ENCODE measurements around the gene MEIS2. TPM values are rescaled to one million over a fixed set of nuclear protein-coding genes. Genes with fewer than 3 reads are reported as not detected.

Gene MEIS2
- total RNA-seq, 1 donor from 2014 or later = 53.1 TPM

- no peak for DNase-seq (ENCODE audit: low read depth, low spot score)
These were observed 12.8 kb upstream of the MEIS2 start for GRCh38 chr15:37112971-37113670.

DNA sequence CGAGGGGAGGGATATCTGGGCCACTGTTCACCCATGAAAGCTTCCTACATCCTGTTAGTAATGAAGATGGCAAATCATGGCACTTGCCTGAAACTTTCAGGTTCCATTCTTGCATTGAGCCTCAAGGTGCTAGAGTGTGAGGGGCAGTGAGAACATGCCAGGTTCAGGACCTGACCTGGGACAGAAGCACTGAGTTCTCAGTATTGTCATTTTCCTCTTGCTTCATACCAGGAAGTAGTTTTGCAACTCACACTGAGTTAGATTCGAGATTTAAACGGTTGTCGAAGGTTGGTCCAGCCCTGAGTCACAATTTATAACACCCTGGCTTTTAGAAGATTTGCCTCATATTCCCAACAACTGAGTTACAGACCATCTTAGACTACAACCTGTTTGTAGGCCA lies 11.8 kb upstream of the MEIS2 start:
- no peak for DNase-seq (ENCODE audit: low read depth, low spot score)

DNA sequence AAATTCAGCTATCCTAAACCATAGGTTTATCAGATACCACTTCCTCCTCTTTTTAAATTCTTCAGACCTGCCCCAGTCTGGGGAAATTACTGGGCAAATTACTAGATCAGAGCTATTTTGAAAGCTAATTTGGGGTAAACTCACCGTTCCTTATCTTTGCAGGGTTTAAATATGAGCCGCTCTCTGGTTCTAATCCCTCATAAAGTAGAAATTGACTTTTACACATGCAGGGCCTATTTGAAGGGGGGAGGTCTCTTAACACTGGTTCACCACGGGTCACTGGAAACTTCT lies 11.0 kb upstream of the MEIS2 start:
- DNase-seq (ENCODE audit: low read depth, low spot score) = no peak

DNA sequence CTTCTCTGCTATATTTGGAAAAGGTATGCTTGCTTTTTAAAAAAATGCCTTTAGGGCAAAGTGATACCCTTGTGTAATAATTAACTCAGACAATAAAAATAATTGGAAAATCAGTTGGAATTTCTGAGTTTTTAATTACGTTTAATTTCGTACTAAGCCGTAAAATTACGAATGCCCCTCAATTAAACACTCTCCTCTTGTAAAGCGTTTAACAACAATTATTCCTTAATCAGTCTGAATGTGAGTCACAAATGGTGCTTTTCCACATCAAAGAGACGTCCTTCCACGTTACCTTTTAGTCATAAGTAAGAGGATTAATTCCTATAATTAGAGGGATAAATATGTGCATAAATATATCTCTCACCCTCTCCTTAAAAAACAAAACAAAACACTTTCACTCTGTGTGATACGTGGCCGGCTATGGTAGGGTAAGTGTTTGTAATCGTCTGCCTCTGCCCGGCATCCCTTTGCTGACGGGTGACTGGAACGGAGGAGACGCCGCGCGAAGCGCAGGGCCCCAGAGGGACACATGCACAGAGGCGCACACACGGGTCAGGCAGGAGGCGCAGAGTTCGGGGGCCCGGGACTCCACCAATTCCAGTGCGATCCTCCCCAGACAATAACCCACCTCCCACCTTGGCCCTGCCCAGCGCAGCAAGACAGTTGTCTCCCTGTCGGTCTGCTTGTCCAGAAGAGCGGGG lies 9.7 kb upstream of the MEIS2 start:
- no peak for DNase-seq (ENCODE audit: low read depth, low spot score)

DNA sequence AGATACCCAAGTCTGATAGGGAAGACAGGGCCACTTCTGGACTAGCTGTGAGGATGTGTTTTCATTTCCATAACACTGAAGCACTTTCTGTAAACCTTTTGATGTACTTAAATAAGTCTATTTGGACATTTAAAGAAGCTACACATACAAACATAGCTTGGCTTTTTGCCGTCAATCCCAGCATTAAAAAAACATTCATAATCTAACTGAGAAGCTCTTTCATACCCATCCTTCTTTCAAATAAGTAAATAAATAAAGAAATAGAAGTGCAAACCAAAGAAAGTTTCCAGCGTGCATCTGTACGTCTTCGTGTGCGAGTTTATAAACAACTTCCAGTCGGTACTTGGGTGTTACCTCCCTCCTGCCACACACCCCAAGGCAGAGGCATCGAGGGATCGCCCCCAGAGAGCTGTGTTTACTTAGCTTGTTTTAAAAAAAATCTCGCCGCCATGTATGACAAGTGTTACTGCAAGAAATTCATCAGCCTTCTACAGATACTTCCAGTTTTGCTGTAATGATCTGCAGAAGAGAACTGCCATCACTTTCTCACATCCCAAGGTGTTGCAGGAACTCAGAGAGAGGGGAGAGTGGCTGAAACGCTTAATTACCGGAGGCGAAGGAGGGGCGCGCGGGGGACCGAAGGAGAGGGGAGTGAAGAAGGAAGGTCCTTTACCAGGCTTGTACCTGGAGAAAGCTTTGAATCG lies 9.0 kb upstream of the MEIS2 start:
- DNase-seq (ENCODE audit: low read depth, low spot score) = no peak

DNA sequence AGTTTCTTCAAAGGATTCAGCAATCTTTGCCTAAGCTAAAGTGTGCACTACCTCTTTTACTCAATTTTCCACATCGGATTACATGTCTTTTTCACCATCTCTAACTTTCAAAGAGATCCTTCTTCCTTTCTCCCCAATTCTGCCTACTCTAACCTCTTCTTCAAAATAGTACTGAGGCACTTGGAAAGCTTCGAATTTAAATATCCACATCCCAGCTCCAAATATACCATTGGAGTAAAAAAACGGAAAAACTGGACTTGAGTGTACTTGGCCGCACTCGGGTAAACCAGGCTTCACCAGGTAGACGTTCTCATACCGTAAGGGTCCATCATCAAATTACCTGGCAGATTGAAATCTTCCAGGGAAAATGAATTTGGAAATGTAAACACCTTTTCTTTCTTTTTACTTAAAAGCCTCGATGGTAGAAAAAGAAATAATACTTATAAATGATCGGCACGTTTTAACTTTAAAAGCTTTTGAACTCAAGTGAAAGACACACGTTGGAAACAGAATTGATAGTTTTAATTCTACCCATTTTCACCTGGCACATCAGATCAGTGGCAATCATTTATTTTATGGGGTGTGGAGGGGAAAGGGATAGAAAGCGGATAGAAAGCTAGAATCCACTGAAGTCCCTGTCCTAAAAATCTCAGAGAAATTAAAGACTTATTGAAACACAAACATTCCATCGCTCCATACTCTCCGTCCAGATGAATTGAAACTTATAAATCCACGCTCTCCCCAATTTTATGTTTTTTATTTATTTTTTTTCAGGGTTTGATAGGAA lies 8.2 kb upstream of the MEIS2 start:
- DNase-seq (ENCODE audit: low read depth, low spot score) = no peak

GRCh38 chr15:37107744-37108380 lies 7.5 kb upstream of the MEIS2 start:
- DNase-seq (ENCODE audit: low read depth, low spot score) = no peak

- no peak for DNase-seq (ENCODE audit: low read depth, low spot score)
These were observed 6.9 kb upstream of the MEIS2 start for GRCh38 chr15:37107071-37107743.

- no peak for DNase-seq (ENCODE audit: low read depth, low spot score)
These were observed 6.2 kb upstream of the MEIS2 start for GRCh38 chr15:37106490-37107001.

DNA sequence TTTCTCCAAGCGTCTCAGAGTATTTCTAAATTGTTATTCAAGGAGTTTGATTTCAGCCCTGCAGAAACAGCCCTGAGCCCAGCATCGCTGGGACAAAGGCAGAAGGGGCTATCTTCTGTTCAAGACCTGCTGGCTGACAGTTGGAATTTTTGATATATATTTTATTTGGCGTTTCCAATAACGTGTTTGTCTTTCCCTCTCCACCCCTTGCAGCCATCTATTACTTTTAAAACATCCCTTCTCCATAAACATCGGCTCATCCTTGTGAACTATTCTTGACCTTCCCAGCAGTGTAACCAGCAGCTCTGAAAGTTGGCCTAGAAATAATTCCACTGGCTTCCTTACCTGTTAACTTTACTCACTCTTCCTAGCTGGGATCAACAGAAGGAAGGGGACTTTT lies 5.5 kb upstream of the MEIS2 start:
- DNase-seq (ENCODE audit: low read depth, low spot score) = no peak

DNA sequence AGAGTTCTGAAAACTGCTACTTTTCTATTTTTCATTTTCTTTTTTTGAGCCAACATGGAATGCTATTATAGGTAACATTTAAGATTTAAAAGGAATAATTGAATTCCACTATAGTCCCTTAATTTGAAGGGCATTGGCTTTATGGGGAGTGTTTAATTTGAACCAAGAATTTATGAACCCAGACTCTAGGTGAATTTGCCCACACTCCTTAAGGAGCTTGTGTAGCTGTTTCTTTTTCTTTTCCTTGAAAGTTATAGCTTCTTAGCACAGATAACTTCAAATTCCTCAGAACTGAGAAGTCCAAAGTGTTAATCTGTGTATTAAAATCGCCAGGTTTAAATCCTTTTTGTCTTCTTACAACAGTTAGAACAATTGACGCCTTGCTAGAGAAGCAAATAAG lies 4.7 kb upstream of the MEIS2 start:
- DNase-seq (ENCODE audit: low read depth, low spot score) = no peak

DNA sequence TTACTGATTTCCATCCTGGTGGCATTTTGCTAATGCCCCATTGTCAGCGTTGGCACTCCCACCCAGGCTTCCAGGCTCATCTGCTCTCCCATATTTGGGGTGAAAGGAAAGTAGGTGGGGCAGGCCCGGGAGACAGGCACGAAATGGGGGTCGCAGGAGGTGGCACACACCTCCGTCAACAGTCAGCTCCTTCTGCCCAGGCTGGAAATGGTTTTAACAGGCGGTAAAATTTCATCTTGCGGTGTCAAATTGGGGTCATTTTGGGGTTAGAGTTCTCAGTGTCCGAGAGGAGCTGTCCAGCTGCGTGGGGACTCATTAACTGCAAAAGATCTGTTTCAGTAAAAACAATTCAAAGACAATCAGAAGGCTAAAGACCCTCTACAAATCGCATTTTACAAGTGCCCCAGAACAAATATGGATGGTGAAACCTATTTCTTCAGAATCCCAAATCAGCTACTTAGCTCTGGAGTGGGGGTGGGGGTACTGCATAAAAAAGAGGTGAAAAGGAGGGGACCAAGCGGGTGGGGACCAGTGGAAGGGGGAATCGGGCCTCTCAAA lies 4.2 kb upstream of the MEIS2 start:
- no peak for DNase-seq (ENCODE audit: low read depth, low spot score)

GRCh38 chr15:37103475-37104423 lies 3.4 kb upstream of the MEIS2 start:
- DNase-seq (ENCODE audit: low read depth, low spot score) = no peak

DNA sequence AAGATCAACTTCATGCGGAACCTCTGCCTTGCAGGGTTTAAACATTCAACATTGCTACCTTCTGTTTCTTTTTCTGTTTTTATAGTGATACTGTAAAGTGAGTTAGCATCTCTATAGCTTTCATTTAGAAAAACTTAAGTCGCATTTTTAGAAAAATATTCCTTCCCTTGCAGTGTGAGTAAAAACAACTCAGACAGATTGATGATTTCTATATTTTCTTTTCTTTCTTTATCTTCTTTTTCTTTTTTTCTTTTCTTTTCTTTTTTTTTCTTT lies 2.8 kb upstream of the MEIS2 start:
- no peak for DNase-seq (ENCODE audit: low read depth, low spot score)

GRCh38 chr15:37102305-37103162 lies 2.2 kb upstream of the MEIS2 start:
- no peak for DNase-seq (ENCODE audit: low read depth, low spot score)

DNA sequence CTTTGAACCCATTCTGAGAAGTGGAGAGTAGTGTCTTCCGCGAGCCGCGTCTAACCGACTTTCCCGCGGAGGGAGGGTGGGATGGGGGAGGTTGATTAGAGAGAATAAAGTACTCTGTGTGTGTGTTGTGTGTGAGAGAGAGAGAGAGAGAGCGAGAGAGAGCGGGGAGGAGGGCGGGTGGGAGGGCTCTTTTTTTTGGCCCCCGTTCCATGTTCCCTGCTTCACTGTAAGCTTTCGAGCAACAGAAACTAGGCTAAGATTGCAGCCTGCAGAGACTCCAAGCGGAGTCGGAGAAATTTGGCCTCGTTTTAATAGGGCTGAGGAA lies 1.6 kb upstream of the MEIS2 start:
- no peak for DNase-seq (ENCODE audit: low read depth, low spot score)

DNA sequence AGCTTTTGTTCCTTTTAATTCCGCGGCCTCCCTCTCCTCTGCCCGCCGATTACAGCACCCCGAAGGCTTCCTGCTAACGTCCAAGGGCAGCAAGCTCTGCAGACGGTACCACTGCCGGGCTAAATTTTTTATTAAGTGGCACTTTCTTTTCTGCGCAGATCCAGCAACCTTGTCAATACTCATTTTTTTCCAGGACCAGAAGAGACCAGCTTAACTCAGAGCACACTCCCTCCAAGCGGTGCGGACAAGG lies 542 bp upstream of the MEIS2 start:
- DNase-seq (ENCODE audit: low read depth, low spot score) = no peak

- no peak for DNase-seq (ENCODE audit: low read depth, low spot score)
These were observed 835 bp downstream of the MEIS2 start for GRCh38 chr15:37099319-37100108.

Data from pulmonary artery endothelial cell (primary cell).